ENCODE measurements around the gene SLC9A5.

Gene SLC9A5

GRCh38 chr16:67256701-67257230 is 8.0 kb downstream of the SLC9A5 start:
- no peak for DNase-seq (ENCODE audit: low read depth)

DNA sequence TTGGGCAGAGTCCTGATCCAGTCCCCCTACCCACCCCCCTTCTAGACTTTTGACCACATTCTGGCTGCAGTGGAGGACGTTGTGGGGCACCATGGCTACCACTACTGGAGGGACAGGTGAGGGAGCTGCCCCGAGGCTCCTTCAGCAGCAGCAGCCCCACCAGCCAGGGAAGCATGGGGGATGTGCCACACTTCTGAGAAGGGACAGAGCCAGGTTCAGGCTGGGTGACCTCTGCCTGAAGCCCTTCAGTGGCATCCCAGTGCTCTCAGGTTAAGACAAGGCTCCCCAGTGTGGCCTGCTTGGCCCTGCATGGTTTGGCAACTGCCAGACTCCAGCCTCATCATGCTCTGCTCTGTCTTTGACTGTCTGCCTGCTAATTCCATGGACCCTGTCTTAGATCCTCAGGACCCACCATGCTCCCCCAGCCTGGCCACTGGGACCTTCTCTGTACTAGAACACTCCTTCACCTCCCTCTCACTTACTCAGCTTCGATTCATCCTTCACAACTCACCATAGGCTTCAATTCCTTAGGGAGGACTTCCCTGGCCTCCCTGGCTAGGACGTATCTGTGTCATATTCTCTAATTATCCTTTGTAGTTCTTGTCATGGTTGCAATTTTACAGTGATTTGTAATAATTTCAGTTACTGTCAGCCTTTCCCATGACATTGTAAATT is 8.8 kb downstream of the SLC9A5 start:
- DNase-seq (ENCODE audit: low read depth) = no peak

DNA sequence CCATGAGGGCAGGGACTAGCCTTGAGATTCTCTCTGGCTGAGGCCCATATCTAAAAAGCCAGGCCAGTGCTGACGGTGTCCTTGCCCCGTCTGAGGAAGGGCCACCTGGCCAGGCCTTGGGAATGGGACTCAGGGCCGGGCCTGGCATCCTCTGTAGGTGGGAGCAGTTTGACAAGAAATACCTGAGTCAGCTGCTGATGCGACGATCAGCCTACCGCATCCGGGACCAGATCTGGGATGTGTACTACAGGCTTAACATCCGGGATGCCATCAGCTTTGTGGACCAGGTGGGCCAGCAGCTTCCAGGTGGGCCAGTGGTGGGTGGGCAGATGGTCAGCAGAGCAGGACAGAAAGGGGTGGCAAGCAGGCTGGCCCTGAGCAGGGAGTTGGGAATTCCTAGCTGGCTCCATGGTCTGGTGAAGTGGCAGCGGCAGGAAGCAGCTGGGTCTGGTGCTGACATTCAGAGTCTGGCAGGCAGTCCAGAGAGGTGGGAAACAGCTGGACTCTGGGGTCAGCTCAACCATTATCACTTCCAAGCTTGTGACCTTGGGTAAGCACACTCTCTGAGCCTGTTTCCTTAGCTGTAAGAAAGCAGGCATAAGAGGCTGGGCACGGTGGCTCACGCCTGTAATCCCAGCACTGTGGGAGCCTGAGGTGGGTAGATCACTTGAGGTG is 9.5 kb downstream of the SLC9A5 start:
- DNase-seq (ENCODE audit: low read depth) = no peak

DNA sequence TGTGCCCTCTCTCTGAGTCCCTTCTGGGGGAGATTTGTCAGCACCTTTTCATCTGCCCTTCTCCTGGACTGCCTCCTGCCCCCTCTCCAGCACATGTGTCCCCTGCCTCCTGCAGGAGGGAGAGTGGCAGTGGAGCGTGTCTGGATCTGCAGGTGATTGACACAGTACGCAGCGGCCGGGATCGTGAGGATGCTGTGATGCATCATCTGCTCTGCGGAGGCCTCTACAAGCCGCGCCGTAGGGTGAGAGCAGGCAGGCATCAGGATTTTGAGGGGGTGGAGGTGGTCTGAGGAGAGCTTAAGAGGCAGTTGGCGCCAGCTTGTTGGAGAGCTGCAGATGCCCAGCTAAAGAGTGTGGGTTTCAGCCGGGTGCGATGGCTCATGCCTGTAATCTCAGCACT is 10.9 kb downstream of the SLC9A5 start:
- no peak for DNase-seq (ENCODE audit: low read depth)

DNA sequence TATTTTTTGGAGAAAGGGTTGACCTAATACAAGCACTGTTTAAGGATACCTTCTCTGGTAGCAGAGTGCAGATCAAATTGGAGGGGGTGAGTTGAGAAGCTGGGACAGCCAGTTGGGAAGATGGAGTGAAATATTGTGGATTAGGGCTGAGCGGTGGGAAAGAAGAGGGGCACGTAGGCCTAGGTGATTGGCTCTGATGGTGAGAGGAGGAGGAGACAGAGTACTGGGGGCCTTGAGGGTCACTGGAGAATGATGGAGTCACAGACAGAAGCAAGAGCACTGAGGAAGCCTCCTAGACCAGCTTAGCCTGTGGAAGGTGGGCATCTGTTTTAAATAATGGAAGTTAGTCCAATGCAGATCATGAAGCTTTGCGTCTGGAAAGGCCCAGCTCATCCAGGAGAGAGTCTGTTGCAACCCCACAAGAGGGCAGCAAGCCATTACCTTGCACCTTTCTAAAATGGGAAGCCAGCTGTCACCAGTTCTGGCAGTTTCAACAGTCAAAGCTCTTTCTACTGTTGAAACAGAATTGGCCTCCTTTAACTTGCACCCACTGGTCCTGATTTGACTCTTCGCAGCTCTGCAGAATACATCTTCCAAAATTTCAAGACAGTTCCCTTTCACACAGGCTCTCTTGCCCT is 11.8 kb downstream of the SLC9A5 start:
- DNase-seq (ENCODE audit: low read depth) = no peak

DNA sequence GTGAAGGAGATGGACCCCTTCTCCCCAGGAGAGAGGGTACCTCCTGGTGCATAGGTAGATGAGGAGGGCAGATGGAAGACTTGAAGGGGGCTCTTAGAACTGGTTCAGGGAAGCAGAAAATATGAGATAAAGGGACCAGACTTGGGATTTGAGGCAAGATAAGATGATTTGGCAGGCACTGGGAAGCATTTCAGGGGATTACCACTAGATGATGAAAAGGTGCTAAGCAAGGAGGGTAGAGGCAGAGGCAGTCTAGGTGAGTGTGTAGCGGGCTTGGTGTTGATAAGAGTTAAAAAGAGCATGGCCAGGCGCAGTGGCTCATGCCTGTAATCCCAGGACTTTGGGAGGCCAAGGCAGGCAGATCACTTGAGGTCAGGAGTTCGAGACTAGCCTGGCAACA is 14.4 kb downstream of the SLC9A5 start:
- no peak for DNase-seq (ENCODE audit: low read depth)

- DNase-seq (ENCODE audit: low read depth) = no peak
These were observed 15.5 kb downstream of the SLC9A5 start for GRCh38 chr16:67264277-67264676.

DNA sequence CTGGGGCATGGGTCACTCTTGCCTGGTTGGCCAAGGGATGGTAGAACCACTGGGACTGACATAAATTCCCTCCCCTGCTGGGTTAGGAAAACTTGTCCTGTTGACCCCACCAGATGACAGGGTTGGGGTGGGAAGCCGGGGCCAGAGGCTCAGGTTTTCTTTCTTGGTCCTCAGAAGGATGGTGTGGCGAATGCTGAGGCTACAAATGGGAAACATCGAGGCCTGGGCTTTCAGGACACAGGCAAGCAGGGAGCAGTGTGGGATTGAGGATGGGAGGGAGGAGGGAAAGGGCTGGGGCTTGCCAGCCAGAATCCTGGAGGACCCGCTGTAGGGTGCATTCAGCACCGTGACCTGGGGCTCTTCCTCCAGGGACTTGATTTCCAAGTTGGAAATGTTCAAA is 16.1 kb downstream of the SLC9A5 start:
- DNase-seq (ENCODE audit: low read depth) = no peak

- no peak for DNase-seq (ENCODE audit: low read depth)
These were observed 17.1 kb downstream of the SLC9A5 start for GRCh38 chr16:67265834-67266233.

DNA sequence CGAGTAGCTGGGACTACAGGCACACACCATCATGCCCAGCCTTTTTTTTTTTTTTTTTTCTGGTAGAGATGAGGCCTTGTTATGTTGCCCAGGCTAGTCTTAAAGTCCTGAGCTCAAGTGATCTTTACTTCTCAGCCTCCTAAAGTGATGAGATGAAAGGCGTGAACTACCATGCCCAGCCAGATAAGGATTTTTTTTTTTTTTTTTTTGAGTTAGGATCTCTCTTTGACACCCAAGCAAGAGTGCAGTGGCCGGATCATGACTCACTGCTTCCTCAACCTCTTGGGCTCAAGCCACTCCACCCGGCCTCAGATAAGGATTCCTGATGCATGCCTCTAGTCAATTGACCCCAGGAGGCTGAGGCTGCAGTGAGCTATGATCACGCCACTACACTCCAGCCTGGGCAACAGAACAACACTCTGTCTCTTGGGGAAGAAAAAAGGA is 19.4 kb downstream of the SLC9A5 start:
- DNase-seq (ENCODE audit: low read depth) = no peak

DNA sequence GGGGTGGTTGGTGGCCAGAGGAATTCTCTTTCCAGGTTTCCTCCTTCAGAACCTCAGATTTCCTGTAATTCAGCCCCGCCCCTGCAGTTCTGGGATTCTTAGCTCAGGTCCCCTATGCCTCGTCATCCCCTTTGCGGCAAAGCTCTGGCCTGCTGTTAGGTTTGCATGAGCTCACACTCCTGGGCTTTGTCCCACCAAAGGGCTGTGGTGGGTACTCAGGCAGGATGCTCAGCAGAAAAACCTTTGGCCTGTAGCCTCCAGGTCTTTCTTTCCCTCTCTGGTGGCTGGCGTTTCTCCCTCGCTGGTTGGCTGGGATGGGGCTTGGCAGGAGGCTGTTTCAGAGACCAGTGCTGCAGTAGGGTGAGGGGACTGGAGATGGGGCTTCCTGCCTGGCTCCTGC is 21.0 kb downstream of the SLC9A5 start:
- DNase-seq (ENCODE audit: low read depth) = no peak

GRCh38 chr16:67270931-67271338 is 22.2 kb downstream of the SLC9A5 start:
- no peak for DNase-seq (ENCODE audit: low read depth)

- no peak for DNase-seq (ENCODE audit: low read depth)
These were observed 22.7 kb downstream of the SLC9A5 start for GRCh38 chr16:67271446-67271845.

GRCh38 chr16:67275321-67275720 is 26.5 kb downstream of the SLC9A5 start:
- no peak for DNase-seq (ENCODE audit: low read depth)

- DNase-seq (ENCODE audit: low read depth) = no peak
These were observed 28.7 kb downstream of the SLC9A5 start for GRCh38 chr16:67277294-67277998.

GRCh38 chr16:67277999-67278772 is 29.4 kb downstream of the SLC9A5 start:
- DNase-seq (ENCODE audit: low read depth) = no peak

DNA sequence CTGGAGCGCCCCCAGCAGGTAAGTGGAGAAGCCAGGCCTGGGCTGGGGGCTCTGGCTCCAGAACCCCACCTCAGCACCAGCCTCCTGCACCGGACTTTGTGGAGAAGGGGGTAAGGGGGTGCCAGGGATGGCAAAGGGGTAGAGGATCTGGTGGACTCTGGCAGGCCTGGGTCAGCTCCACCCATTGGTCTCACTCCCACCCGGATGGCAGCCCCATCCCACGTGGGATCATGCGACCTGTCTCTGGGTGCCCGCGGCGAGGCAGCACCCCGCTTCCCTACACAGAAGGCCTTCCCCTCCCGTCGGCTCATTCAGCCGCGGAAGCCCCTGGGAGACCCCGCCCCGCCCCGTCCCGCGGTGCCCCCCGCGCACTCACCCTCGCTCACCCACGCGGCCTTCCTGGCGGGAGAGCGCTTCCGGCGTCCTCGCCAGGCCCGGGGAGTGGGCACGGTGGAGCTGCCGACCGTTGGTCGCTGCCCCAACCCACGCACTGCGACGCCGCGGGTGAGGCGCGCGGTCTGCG is 30.1 kb downstream of the SLC9A5 start:
- no peak for DNase-seq (ENCODE audit: low read depth)

- DNase-seq (ENCODE audit: low read depth) = peak; percentile 67
These were observed 30.7 kb downstream of the SLC9A5 start, which contains the start of gene PLEKHG4 for GRCh38 chr16:67279296-67280089. Gene PLEKHG4, plus strand, starts transcription at chr16:67279532. Its CDS starts 513 bp downstream, at chr16:67280045.

DNA sequence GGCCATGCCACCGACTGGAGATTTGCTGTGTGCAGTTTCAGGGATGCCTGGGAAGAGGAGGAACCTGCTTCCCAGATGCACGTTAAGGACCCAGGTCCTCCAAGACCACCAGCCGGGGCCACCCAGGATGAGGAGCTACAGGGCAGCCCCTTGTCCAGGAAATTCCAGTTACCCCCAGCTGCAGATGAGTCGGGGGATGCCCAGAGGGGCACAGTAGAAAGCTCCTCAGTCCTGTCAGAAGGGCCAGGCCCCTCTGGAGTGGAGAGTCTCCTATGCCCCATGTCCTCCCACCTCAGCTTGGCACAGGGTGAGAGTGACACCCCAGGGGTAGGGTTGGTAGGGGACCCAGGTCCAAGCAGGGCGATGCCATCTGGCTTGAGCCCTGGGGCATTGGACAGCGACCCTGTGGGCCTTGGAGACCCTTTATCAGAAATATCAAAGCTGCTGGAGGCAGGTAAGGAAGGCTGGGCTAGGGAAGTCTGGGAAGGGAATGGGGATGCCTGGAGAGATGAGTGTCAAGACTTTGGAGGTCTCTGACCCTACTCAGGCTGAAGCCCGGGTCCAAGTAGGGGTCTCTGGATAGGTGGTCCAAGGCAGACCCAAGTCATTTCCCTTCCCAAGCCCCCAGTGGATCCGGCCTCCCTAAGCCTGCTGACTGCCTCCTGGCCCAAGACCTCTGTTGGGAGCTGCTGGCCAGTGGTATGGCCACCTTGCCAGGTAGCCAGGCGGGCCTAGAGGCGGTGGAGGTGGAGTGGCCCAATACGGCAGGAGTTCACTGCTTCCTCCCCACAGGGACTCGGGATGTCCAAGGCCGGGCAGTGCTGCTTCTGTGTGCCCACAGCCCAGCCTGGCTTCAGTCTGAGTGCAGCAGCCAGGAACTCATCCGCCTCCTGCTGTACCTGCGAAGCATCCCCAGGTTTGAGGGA is 31.6 kb downstream of the SLC9A5 start:
- no peak for DNase-seq (ENCODE audit: low read depth)

Measured in activated gamma-delta T cell treated with anti-CD3 and anti-CD28 coated beads, Interleukin-2, amount 50 U/mL, for 16 hours (primary cell).